IMR-90 (cell line): ENCODE data around the gene PLA2G4B. TPM values are rescaled to one million over a fixed set of nuclear protein-coding genes. Genes with fewer than 3 reads are reported as not detected.

ENCODE experiments used
- ATAC-seq: fragments of 200-7000 bp; cut with Tn5 transposase; 2 replicates; pipeline ENCODE4 v1.9.1; 2020; ENCODE audit warnings: low read depth, mild to moderate bottlenecking, moderate library complexity
- BruUV-seq: library from RNA; stranded (reverse); fragments of 400-500 nt; replicated peaks from 2 replicates; lab custom pipeline; 2021; lab: Mats Ljungman, UMichigan
- CTCF ChIA-PET: fragments of 300-600 bp; formaldehyde crosslinking; extraction: SDS; loops from one replicate; lab custom pipeline; 2021; ENCODE audit warnings: antibody characterized with exemption; lab: Yijun Ruan, JAX
- POLR2A ChIA-PET: fragments of 300-600 bp; sonication (Branson Sonifier 250); formaldehyde crosslinking; loops from one replicate; lab custom pipeline; 2022; ENCODE audit warnings: antibody characterized with exemption; ENCODE audit not compliant: unreplicated experiment; lab: Charles Lee
- DNase-seq: peaks from one replicate; pipeline ENCODE4 v3.0.0; 2013
- H2AFZ ChIP-seq: replicated peaks from 2 replicates; pipeline ENCODE3; 2013; ENCODE audit warnings: low read length, mild to moderate bottlenecking; ENCODE audit not compliant: poor library complexity
- H2AK5ac ChIP-seq: 2 replicates; pipeline ENCODE4 v1.6.1; 2013; ENCODE audit warnings: low read depth, low read length, inconsistent platforms
- H2AK9ac ChIP-seq: replicated peaks from 2 replicates; pipeline ENCODE3; 2013; ENCODE audit warnings: mild to moderate bottlenecking, low read depth, low read length, moderate library complexity; ENCODE audit not compliant: poor library complexity
- H2BK120ac ChIP-seq: 2 replicates; pipeline ENCODE4 v1.6.1; 2013; ENCODE audit warnings: low read depth, low read length, inconsistent platforms
- H2BK15ac ChIP-seq: 3 replicates; pipeline ENCODE4 v1.6.1; 2013; ENCODE audit warnings: low read depth, low read length, inconsistent platforms
- H2BK20ac ChIP-seq: 2 replicates; pipeline ENCODE4 v1.6.1; 2013; ENCODE audit warnings: low read depth, mild to moderate bottlenecking, inconsistent platforms, low read length, moderate library complexity
- H2BK5ac ChIP-seq: 2 replicates; pipeline ENCODE4 v1.6.1; 2013; ENCODE audit warnings: mild to moderate bottlenecking, low read depth, low read length, inconsistent platforms; ENCODE audit not compliant: poor library complexity, severe bottlenecking
- H3K14ac ChIP-seq: replicated peaks from 2 replicates; pipeline ENCODE4 v1.6.1; 2013; ENCODE audit warnings: low read depth, low read length, inconsistent platforms
- H3K18ac ChIP-seq: 2 replicates; pipeline ENCODE4 v1.6.1; 2013; ENCODE audit warnings: low read depth, low read length, control low read depth
- H3K23ac ChIP-seq: 2 replicates; pipeline ENCODE4 v1.6.1; 2013; ENCODE audit warnings: low read depth, low read length, inconsistent platforms
- H3K27ac ChIP-seq: 2 replicates; pipeline ENCODE4 v1.5.1; 2013; ENCODE audit warnings: mild to moderate bottlenecking, control low read depth, low read length; ENCODE audit not compliant: insufficient read depth
- H3K27me3 ChIP-seq: 2 replicates; pipeline ENCODE4 v1.6.1; 2013; ENCODE audit warnings: low read length; ENCODE audit not compliant: control insufficient read depth, insufficient read depth
- H3K36me3 ChIP-seq: 2 replicates; pipeline ENCODE4 v1.6.1; 2013; ENCODE audit warnings: low read length, mixed read lengths; ENCODE audit not compliant: control insufficient read depth, insufficient read depth
- H3K4ac ChIP-seq: 2 replicates; pipeline ENCODE4 v1.6.1; 2013; ENCODE audit warnings: low read depth, low read length, inconsistent platforms
- H3K4me1 ChIP-seq: 2 replicates; pipeline ENCODE4 v1.6.1; 2013; ENCODE audit warnings: low read length, mixed read lengths; ENCODE audit not compliant: control insufficient read depth, insufficient read depth
- H3K4me2 ChIP-seq: 2 replicates; pipeline ENCODE4 v1.6.1; 2013; ENCODE audit warnings: low read depth, mild to moderate bottlenecking, control low read depth, low read length, moderate library complexity
- H3K4me3 ChIP-seq: 2 replicates; pipeline ENCODE4 v1.5.1; 2013; ENCODE audit warnings: low read depth, mild to moderate bottlenecking, control low read depth, low read length, moderate library complexity; ENCODE audit not compliant: insufficient read depth
- H3K56ac ChIP-seq: 2 replicates; pipeline ENCODE4 v1.6.1; 2013; ENCODE audit warnings: low read length, inconsistent platforms; ENCODE audit not compliant: insufficient read depth; ENCODE audit errors: extremely low read depth
- H3K79me1 ChIP-seq, 2 experiments: 2 replicates each; pipeline ENCODE4 v1.6.1; 2013; ENCODE audit warnings: low read length in 2 of 2, inconsistent platforms in 1 of 2, low read depth in 1 of 2
- H3K9ac ChIP-seq: 2 replicates; pipeline ENCODE4 v1.6.1; 2013; ENCODE audit warnings: low read depth, low read length, control low read depth
- H3K9me1 ChIP-seq: 2 replicates; pipeline ENCODE4 v1.6.1; 2013; ENCODE audit warnings: low read length, inconsistent platforms; ENCODE audit not compliant: insufficient read depth
- H3K9me3 ChIP-seq: 2 replicates; pipeline ENCODE4 v1.6.1; 2013; ENCODE audit warnings: low read length; ENCODE audit not compliant: control insufficient read depth, insufficient read depth
- H4K20me1 ChIP-seq: 2 replicates; pipeline ENCODE4 v1.6.1; 2013; ENCODE audit warnings: low read length, inconsistent platforms; ENCODE audit not compliant: insufficient read depth
- H4K5ac ChIP-seq: 2 replicates; pipeline ENCODE4 v1.6.1; 2013; ENCODE audit warnings: mild to moderate bottlenecking, low read depth, low read length, control low read depth
- H4K8ac ChIP-seq, 2 experiments: 2 replicates each; pipeline ENCODE4 v1.6.1; 2013; ENCODE audit warnings: low read depth in 2 of 2, low read length in 2 of 2, control low read depth in 1 of 2, inconsistent platforms in 1 of 2
- H4K91ac ChIP-seq: 2 replicates; pipeline ENCODE4 v1.6.1; 2013; ENCODE audit warnings: low read depth, low read length, inconsistent platforms; ENCODE audit not compliant: insufficient read depth
- BHLHE40 ChIP-seq: fragments of 150-350 bp; IDR thresholded peaks from 2 replicates; pipeline ENCODE4 v1.6.1; 2016; ENCODE audit warnings: mild to moderate bottlenecking, low read depth, low read length
- CEBPB ChIP-seq: IDR thresholded peaks from 2 replicates; pipeline ENCODE4 v1.6.1; 2012; ENCODE audit warnings: low read depth, low read length, improper control_type of control experiment
- FOS ChIP-seq: fragments of 150-350 bp; IDR thresholded peaks from 2 replicates; pipeline ENCODE4 v1.6.1; 2016; ENCODE audit warnings: low read depth, low read length
- MAFK ChIP-seq: IDR thresholded peaks from 2 replicates; pipeline ENCODE4 v1.6.1; 2012; ENCODE audit warnings: low read depth, low read length, improper control_type of control experiment
- NFE2L2 ChIP-seq: fragments of 150-350 bp; IDR thresholded peaks from 2 replicates; pipeline ENCODE4 v1.6.1; 2016; ENCODE audit warnings: low read depth, mild to moderate bottlenecking, low read length
- POLR2A ChIP-seq: IDR thresholded peaks from 2 replicates; pipeline ENCODE4 v1.6.1; 2012; ENCODE audit warnings: mild to moderate bottlenecking, low read depth, low read length
- RAD21 ChIP-seq: IDR thresholded peaks from 2 replicates; pipeline ENCODE4 v1.6.1; 2012; ENCODE audit warnings: low read length, improper control_type of control experiment
- RFX5 ChIP-seq: IDR thresholded peaks from 2 replicates; pipeline ENCODE4 v1.8.0; 2012; ENCODE audit warnings: low read depth, mild to moderate bottlenecking, low read length, moderate library complexity
- WGBS, 2 experiments: methylation state at CpG; one replicate each; pipeline versions ENCODE4 v1.1.5 to v1.1.7; 2013; ENCODE audit warnings: missing lambda C conversion rate in 2 of 2; ENCODE audit not compliant: insufficient read length in 1 of 2; ENCODE audit errors: extremely low coverage in 2 of 2; 5-methylcytosine and 5-hydroxymethylcytosine counted together
- dilution Hi-C: fragments of 300-500 bp; cut with HindIII; formaldehyde crosslinking; loops from one replicate; pipeline ENCODE4 v1.14.3; 2018; ENCODE audit warnings: low sequenced_read_pairs; ENCODE audit not compliant: unreplicated experiment
- in situ Hi-C: fragments of 300-500 bp; cut with MboI; formaldehyde crosslinking; loops from 3 replicates; pipeline ENCODE4 v1.14.3; 2019; ENCODE audit warnings: low sequenced_read_pairs, inconsistent platforms, mixed read lengths
- intact Hi-C: fragments of 100-400 bp; cut with micrococcal nuclease; formaldehyde crosslinking; loops from 2 replicates; pipeline ENCODE4 v1.10.0; 2022
- polyA plus RNA-seq, 3 experiments: library from polyadenylated mRNA; depleted of rRNA; stranded (reverse); fragments of >200 nt; gene quantifications; 2 replicates each; pipeline ENCODE4 v1.2.3, GENCODE V29; 2012; ENCODE audit warnings: low replicate concordance in 1 of 3
- total RNA-seq: library from RNA; depleted of rRNA; stranded (reverse); fragments of >200 nt; gene quantifications from 2 replicates; pipeline ENCODE4 v1.2.3, GENCODE V29; 2012
- TF ChIP-seq, protein P1 (sequence below): fragments of 150-350 bp; IDR thresholded peaks from 2 replicates; pipeline ENCODE4 v1.6.1; 2016; ENCODE audit warnings: low read depth, mild to moderate bottlenecking, low read length, moderate library complexity, borderline replicate concordance
- TF ChIP-seq, protein P2 (sequence below): conservative IDR thresholded peaks from 2 replicates; pipeline ENCODE4 v1.5.1; 2012; ENCODE audit warnings: mild to moderate bottlenecking, low read depth, low read length, improper control_type of control experiment
- TF ChIP-seq, protein P3 (sequence below): fragments of 150-350 bp; IDR thresholded peaks from 2 replicates; pipeline ENCODE4 v1.6.1; 2017; ENCODE audit warnings: mild to moderate bottlenecking, antibody characterized with exemption, low read length, low read depth

The PLA2G4B gene
- total and polyA plus RNA-seq, 2 of the 4 experiments (the other 2 are of a cell fraction): 0.18 to 3.1 TPM

DNA sequence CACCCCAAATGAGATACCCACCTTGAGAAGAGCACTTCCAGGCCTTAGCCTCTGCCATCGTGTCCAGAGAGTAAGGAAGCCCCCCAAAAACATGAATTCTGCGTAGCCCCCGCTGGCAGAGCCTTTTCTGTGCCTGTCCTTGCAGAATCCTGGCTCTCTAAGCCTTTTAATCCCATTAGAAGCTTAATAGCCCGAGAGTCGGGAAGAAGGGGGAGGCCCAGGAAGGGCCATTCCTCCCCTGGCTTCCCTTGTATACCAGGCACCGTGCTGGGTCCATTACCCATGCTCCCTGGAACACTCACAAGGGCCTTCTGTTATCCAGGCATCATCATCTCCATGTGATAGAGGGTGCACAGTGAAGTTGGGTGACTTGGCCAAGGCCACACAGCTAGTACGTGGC, 48.1 kb downstream of the PLA2G4B start:
- no peak overlapping the region for H3K4me3 ChIP-seq
- no peak for DNase-seq
- no peaks in the 10 kb centered on the region for H3K79me1 ChIP-seq
- no peak overlapping the region for H3K18ac ChIP-seq
- in situ Hi-C loops: no loop called here
- POLR2A ChIA-PET: no interaction called here
- H3K23ac ChIP-seq: no peak overlapping the region
- H3K4me1 ChIP-seq: 0 out of 2 replicates have a peak, but pooled peaks cover 2% of the 10 kb centered on the region
- no peak overlapping the region for H2BK5ac ChIP-seq
- no peak overlapping the region for H3K9ac ChIP-seq
- peaks cover 12% of the 10 kb centered on the region; the same call in 1 of the 2 replicates for H3K27me3 ChIP-seq
- WGBS, 2 experiments: 69% methylated on average over 2 of the region's 7 CpGs; no CpG with 5 or more reads in 1 of the 2 experiments
- H2BK20ac ChIP-seq: no peak overlapping the region
- H3K9me1 ChIP-seq: peaks cover 2% of the 10 kb centered on the region; the same call in 1 of the 2 replicates
- CTCF ChIA-PET: no interaction called here
- no peak overlapping the region for H3K27ac ChIP-seq
- no peak for TF ChIP-seq POLR2A
- TF ChIP-seq, protein P1, sequence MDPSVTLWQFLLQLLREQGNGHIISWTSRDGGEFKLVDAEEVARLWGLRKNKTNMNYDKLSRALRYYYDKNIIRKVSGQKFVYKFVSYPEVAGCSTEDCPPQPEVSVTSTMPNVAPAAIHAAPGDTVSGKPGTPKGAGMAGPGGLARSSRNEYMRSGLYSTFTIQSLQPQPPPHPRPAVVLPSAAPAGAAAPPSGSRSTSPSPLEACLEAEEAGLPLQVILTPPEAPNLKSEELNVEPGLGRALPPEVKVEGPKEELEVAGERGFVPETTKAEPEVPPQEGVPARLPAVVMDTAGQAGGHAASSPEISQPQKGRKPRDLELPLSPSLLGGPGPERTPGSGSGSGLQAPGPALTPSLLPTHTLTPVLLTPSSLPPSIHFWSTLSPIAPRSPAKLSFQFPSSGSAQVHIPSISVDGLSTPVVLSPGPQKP: no peak
- TF ChIP-seq, protein P2, sequence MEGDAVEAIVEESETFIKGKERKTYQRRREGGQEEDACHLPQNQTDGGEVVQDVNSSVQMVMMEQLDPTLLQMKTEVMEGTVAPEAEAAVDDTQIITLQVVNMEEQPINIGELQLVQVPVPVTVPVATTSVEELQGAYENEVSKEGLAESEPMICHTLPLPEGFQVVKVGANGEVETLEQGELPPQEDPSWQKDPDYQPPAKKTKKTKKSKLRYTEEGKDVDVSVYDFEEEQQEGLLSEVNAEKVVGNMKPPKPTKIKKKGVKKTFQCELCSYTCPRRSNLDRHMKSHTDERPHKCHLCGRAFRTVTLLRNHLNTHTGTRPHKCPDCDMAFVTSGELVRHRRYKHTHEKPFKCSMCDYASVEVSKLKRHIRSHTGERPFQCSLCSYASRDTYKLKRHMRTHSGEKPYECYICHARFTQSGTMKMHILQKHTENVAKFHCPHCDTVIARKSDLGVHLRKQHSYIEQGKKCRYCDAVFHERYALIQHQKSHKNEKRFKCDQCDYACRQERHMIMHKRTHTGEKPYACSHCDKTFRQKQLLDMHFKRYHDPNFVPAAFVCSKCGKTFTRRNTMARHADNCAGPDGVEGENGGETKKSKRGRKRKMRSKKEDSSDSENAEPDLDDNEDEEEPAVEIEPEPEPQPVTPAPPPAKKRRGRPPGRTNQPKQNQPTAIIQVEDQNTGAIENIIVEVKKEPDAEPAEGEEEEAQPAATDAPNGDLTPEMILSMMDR: no peak
- TF ChIP-seq MAFK: no peak
- TF ChIP-seq FOS: no peak
- TF ChIP-seq BHLHE40: no peak
- TF ChIP-seq CEBPB: no peak
- no peak for TF ChIP-seq RAD21
- no peak for TF ChIP-seq NFE2L2
- TF ChIP-seq RFX5: no peak
- TF ChIP-seq, protein P3, sequence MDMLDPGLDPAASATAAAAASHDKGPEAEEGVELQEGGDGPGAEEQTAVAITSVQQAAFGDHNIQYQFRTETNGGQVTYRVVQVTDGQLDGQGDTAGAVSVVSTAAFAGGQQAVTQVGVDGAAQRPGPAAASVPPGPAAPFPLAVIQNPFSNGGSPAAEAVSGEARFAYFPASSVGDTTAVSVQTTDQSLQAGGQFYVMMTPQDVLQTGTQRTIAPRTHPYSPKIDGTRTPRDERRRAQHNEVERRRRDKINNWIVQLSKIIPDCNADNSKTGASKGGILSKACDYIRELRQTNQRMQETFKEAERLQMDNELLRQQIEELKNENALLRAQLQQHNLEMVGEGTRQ: no peak
- no peak overlapping the region for H4K91ac ChIP-seq
- no peak for ATAC-seq
- no peak overlapping the region for H3K4ac ChIP-seq
- no peaks in the 10 kb centered on the region for H4K20me1 ChIP-seq
- H3K14ac ChIP-seq: no peak overlapping the region
- no peak overlapping the region for H3K56ac ChIP-seq
- H4K5ac ChIP-seq: no peak overlapping the region
- no peak overlapping the region for H2AK5ac ChIP-seq
- dilution Hi-C loops: no loop called here
- BruUV-seq: no TSS peak
- no peak overlapping the region for H3K4me2 ChIP-seq
- no peak overlapping the region for H2AFZ ChIP-seq
- no peak overlapping the region for H2BK120ac ChIP-seq
- no peaks in the 10 kb centered on the region for H3K9me3 ChIP-seq
- H4K8ac ChIP-seq: no peak overlapping the region
- no peak overlapping the region for H2AK9ac ChIP-seq
- intact Hi-C loops: no loop called here
- no peak overlapping the region for H2BK15ac ChIP-seq
- no peaks in the 10 kb centered on the region for H3K36me3 ChIP-seq
